GM21367 (cell line): ENCODE data around the gene POLR1A.

ENCODE experiments used
- ATAC-seq: cut with Tn5 transposase; IDR thresholded peaks from one replicate; pipeline ENCODE4 v1.9.1; 2021; ENCODE audit not compliant: unreplicated experiment

POLR1A gene

GRCh38 chr2:86065512-86065911 lies 40.2 kb downstream of the POLR1A start:
- ATAC-seq = no peak

GRCh38 chr2:86064006-86064405 lies 41.7 kb downstream of the POLR1A start:
- ATAC-seq = no peak

- no peak for ATAC-seq
Measured at GRCh38 chr2:86062043-86062442, 43.6 kb downstream of the POLR1A start.

- ATAC-seq = no peak
Measured at GRCh38 chr2:86056590-86057331, 48.9 kb downstream of the POLR1A start.

- ATAC-seq = no peak
Measured at GRCh38 chr2:86055314-86055713, 50.4 kb downstream of the POLR1A start.

GRCh38 chr2:86054535-86055082 lies 51.1 kb downstream of the POLR1A start:
- ATAC-seq = no peak

- no peak for ATAC-seq
Measured at GRCh38 chr2:86053166-86053565, 52.5 kb downstream of the POLR1A start.

GRCh38 chr2:86052676-86053075 lies 53.0 kb downstream of the POLR1A start:
- no peak for ATAC-seq

- no peak for ATAC-seq
Measured at GRCh38 chr2:86052265-86052664, 53.4 kb downstream of the POLR1A start.

GRCh38 chr2:86050301-86050700 lies 55.4 kb downstream of the POLR1A start:
- no peak for ATAC-seq

GRCh38 chr2:86049529-86049928 lies 56.2 kb downstream of the POLR1A start:
- ATAC-seq = no peak

GRCh38 chr2:86048888-86049287 lies 56.8 kb downstream of the POLR1A start:
- no peak for ATAC-seq

- no peak for ATAC-seq
Measured at GRCh38 chr2:86048383-86048701, 57.3 kb downstream of the POLR1A start.

- ATAC-seq = no peak
Measured at GRCh38 chr2:86047575-86048382, 57.9 kb downstream of the POLR1A start.

- ATAC-seq = no peak
Measured at GRCh38 chr2:86045541-86045940, 60.1 kb downstream of the POLR1A start.

- no peak for ATAC-seq
Measured at GRCh38 chr2:86044614-86045013, 61.1 kb downstream of the POLR1A start.

- ATAC-seq = no peak
Measured at GRCh38 chr2:86044045-86044444, 61.6 kb downstream of the POLR1A start.

- no peak for ATAC-seq
Measured at GRCh38 chr2:86042256-86043168, 63.2 kb downstream of the POLR1A start.

GRCh38 chr2:86039963-86040655 lies 65.6 kb downstream of the POLR1A start:
- ATAC-seq = no peak

- no peak for ATAC-seq
Measured at GRCh38 chr2:86039178-86039962, 66.3 kb downstream of the POLR1A start.
